ENCODE data around the gene PTPRQ. TPM values are rescaled to one million over a fixed set of nuclear protein-coding genes. Genes with fewer than 3 reads are reported as not detected.

The PTPRQ gene
- total RNA-seq, 4 donors from 2014 or later: 0.47 to 6.0 (median 3.4) TPM

- Histone ChIP-seq H3K4me1 (no peaks in the 10 kb centered on the region), H3K9me3 (no peaks in the 10 kb centered on the region), H3K36me3 (no peaks in the 10 kb centered on the region), H3K27ac (no peak overlapping the region), H3K4me3 (no peak overlapping the region), H3K27me3 (no peaks in the 10 kb centered on the region)
- no peak for ATAC-seq
- TF ChIP-seq POLR2AphosphoS5 (IDR thresholded peaks at IDR 0.05) (no peak), POLR2A (IDR thresholded peaks at IDR 0.05) (no peak), EP300 (IDR thresholded peaks at IDR 0.05) (no peak), CTCF (IDR thresholded peaks at IDR 0.05) (no peak)
These were observed 145.0 kb downstream of the PTPRQ start for GRCh38 chr12:80589077-80589476.

- Histone ChIP-seq H3K4me3 (no peak overlapping the region), H3K4me1 (no peaks in the 10 kb centered on the region), H3K36me3 (no peaks in the 10 kb centered on the region), H3K27ac (no peak overlapping the region), H3K27me3 (no peaks in the 10 kb centered on the region), H3K9me3 (no peaks in the 10 kb centered on the region)
- ATAC-seq: no peak
- no peak for TF ChIP-seq POLR2A (IDR thresholded peaks at IDR 0.05)
- no peak for TF ChIP-seq CTCF (IDR thresholded peaks at IDR 0.05)
- no peak for TF ChIP-seq POLR2AphosphoS5 (IDR thresholded peaks at IDR 0.05)
- no peak for TF ChIP-seq EP300 (IDR thresholded peaks at IDR 0.05)
- 90 to 100% methylated on average over 1 to 2 of the region's 4 CpGs for WGBS, 2 donors (ENCODE audit: low coverage in 1 of 2)
These were observed 146.1 kb downstream of the PTPRQ start for GRCh38 chr12:80590085-80590484.

GRCh38 chr12:80593766-80594165 lies 149.7 kb downstream of the PTPRQ start:
- Histone ChIP-seq H3K9me3 (no peaks in the 10 kb centered on the region), H3K27me3 (no peaks in the 10 kb centered on the region), H3K27ac (no peak overlapping the region), H3K4me3 (no peak overlapping the region), H3K36me3 (no peaks in the 10 kb centered on the region), H3K4me1 (no peaks in the 10 kb centered on the region)
- ATAC-seq: no peak
- TF ChIP-seq POLR2A (IDR thresholded peaks at IDR 0.05) (no peak), POLR2AphosphoS5 (IDR thresholded peaks at IDR 0.05) (no peak), CTCF (IDR thresholded peaks at IDR 0.05) (no peak)
- WGBS, 2 donors (ENCODE audit: low coverage in 1 of 2): 63 to 67% methylated on average over 1 of the region's 1 CpG

GRCh38 chr12:80596509-80596908 lies 152.5 kb downstream of the PTPRQ start:
- no peak for TF ChIP-seq POLR2A (IDR thresholded peaks at IDR 0.05)
- TF ChIP-seq EP300 (IDR thresholded peaks at IDR 0.05): no peak
- no peak for TF ChIP-seq POLR2AphosphoS5 (IDR thresholded peaks at IDR 0.05)
- TF ChIP-seq CTCF (IDR thresholded peaks at IDR 0.05): no peak
- Histone ChIP-seq H3K9me3 (no peaks in the 10 kb centered on the region), H3K27ac (no peak overlapping the region), H3K27me3 (no peaks in the 10 kb centered on the region), H3K4me3 (no peak overlapping the region), H3K36me3 (no peaks in the 10 kb centered on the region), H3K4me1 (no peaks in the 10 kb centered on the region)
- no peak for ATAC-seq

- Histone ChIP-seq H3K9me3 (no peaks in the 10 kb centered on the region), H3K4me1 (no peaks in the 10 kb centered on the region), H3K27ac (no peak overlapping the region), H3K4me3 (no peak overlapping the region), H3K36me3 (no peaks in the 10 kb centered on the region), H3K27me3 (no peaks in the 10 kb centered on the region)
- TF ChIP-seq POLR2AphosphoS5 (IDR thresholded peaks at IDR 0.05): no peak
- TF ChIP-seq CTCF (IDR thresholded peaks at IDR 0.05): peak in 2 of 4 experiments; percentile 24 to 28
- no peak for TF ChIP-seq POLR2A (IDR thresholded peaks at IDR 0.05)
- 58 to 63% methylated on average over 5 of the region's 5 CpGs for WGBS, 2 donors (ENCODE audit: low coverage in 1 of 2)
- ATAC-seq: no peak
These were observed 154.1 kb downstream of the PTPRQ start for GRCh38 chr12:80598004-80598606.

All from gastroesophageal sphincter (tissue), 4 donors.